SKM-1 (cell line): Measurements from ENCODE around the gene PHF13.

Experiments used
- DNase-seq: peaks from one replicate; lab custom pipeline; 2025; ENCODE audit not compliant: unreplicated experiment; lab: John Stamatoyannopoulos, UW

Gene PHF13

DNA sequence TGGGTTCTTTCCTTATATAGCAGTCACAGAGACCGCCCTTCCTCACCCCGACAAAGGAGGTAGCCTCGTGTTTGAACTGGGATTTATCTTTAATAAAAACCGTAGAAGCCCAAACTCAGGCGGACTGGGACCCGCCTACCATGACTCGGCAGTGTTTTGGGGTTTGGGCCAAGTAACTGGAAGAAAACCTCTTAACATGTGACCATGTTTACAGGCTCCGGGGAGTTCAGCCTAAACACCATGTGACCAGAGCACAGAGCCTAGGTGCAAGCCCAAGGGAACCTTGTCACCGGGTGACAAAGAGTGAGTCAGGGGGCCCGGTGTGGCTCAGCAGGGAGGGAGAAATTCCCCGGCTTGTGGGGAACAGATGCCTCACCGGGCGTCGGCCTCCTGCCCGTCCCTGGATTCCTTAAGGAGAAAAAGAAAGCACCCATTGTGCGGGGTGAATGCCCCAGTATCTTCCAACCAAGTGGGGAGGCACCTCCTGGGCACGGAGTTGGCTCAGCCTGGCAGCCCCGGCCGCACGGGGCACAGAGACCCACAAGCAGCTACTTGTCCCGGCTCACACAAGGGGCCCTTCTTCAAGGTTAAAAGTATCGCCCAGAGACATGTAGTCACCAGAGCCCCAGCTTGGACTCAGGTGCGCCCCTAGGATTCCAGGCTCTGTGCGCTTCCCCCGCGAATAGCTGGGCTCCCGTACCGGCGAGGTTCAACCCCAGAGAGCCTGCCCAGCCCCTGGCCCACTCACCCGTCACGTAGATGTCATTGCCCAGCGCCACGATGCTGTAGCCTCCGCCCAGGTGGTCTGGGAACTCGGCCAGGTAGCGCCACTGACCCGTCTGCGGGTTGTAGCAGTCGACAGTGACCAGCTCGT lies 12.2 kb upstream of the PHF13 start:
- peak; percentile 22 for DNase-seq

GRCh38 chr1:6601923-6602668 lies 11.4 kb upstream of the PHF13 start:
- DNase-seq = no peak

DNA sequence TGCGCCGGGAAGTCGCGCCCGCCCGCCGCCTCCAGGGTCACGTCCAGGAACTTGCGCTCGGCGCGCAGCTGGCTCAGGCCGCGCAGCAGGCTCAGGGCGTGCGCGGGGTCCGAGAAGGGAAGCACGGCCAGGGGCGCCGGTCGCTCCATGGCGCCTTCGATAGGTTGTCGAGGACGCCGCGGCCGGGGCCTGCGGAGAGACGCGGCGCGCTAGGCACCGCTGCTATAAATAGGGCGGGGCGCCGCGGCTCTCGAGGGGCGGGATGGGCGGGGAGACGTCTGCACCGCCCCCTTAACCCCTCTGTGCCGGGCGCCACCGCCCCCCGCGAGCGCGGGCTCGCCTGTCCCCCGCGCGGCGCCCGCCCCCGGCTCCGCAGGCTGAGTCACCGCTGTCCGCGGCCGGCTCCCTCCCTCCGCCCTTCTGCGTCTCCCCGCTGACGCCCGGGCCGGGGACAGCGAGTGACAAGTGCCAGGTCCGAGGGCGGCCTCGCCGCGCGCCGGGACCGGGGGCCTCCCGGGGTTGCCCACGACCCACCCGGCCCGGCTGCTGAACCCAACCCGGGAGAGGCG lies 10.8 kb upstream of the PHF13 start, which contains the start of gene KLHL21:
KLHL21 (minus strand) TSS at position 201 of the 569 bp plus-strand sequence; CDS start at position 149, 52 bp downstream.
- DNase-seq = peak; percentile 70

DNA sequence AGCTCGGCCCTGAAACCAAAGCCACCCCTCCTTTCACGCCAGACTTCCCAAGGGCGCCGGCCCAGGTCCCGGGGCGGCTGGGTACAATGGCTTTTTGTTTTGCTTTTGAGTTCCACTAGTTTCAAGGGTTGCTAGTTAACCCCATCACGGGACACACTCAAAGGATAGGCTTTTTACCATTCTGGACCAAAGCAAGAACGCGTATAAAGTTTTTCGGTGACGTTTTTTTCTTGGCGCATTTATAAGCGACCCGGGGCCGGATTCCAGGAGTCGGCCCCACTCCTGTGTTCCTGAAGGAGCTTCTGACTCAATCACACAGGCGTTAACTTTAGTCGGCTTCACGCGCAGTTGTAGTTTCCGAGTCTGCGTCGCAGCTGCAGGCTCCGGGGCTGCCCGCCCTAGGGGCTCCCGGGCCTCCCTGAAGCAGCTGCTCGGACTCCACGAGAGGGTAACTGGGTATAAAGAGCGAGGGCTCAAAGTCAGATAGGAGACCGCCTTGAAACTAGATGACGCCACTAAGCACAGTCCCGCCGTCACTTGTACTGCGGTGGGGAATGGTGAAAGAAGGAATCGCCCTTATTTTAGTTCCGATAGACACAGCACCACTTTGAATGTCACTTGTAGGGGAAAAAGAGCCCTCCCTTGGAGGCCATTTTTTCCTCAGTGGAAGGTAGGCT lies 10.2 kb upstream of the PHF13 start:
- DNase-seq = no peak

- DNase-seq = no peak
Measured at GRCh38 chr1:6603915-6604558, 9.5 kb upstream of the PHF13 start.

GRCh38 chr1:6612641-6613360 lies 730 bp upstream of the PHF13 start:
- no peak for DNase-seq

DNA sequence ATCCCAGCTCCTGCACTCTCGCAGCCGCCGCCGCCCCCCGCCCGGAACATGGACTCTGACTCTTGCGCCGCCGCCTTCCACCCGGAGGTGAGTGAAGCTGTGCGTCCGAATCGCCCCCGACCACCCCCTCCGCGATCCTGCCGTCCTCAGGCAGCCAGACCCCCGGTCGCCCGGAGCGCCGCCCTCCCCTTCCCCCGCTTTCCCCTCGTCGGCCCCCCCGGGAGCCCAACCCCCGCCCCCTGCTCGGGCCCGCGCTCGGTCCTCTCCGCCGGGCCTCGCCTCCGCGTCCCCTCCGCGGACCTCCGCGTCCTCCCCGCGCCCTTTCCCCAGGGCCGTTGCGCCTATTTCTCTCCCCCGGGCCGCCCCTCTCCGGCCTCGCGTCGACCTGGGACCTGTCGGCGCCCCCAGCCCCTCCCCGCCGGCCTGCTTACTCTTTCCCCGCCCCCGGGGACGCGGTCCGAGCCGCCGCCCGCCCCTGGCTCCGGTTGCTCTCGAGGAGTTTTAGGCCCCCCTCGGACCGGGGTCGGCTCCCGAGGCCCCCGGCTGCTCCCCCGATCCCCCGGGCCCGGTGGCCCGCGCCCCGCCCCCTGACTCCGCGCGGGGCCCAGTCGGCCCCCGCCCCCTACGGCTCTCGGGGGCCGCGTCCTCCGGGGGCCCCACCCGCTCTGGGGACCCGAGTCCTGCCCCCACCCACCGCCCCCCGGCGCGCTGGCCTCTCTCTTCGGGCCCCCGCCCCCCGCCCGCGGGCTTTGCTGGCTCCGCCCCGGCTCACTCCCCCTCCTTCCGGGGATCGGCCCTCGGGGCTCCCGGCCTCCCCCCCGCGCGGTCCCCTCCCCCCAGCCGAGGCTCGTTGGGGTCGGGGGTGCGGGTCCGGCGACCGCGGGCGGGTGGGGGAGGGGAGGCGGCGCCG lies 743 bp downstream of the PHF13 start:
- DNase-seq = no peak

- no peak for DNase-seq
Measured at GRCh38 chr1:6614929-6615785, 1.6 kb downstream of the PHF13 start.

GRCh38 chr1:6619045-6619444 lies 5.5 kb downstream of the PHF13 start:
- no peak for DNase-seq

DNA sequence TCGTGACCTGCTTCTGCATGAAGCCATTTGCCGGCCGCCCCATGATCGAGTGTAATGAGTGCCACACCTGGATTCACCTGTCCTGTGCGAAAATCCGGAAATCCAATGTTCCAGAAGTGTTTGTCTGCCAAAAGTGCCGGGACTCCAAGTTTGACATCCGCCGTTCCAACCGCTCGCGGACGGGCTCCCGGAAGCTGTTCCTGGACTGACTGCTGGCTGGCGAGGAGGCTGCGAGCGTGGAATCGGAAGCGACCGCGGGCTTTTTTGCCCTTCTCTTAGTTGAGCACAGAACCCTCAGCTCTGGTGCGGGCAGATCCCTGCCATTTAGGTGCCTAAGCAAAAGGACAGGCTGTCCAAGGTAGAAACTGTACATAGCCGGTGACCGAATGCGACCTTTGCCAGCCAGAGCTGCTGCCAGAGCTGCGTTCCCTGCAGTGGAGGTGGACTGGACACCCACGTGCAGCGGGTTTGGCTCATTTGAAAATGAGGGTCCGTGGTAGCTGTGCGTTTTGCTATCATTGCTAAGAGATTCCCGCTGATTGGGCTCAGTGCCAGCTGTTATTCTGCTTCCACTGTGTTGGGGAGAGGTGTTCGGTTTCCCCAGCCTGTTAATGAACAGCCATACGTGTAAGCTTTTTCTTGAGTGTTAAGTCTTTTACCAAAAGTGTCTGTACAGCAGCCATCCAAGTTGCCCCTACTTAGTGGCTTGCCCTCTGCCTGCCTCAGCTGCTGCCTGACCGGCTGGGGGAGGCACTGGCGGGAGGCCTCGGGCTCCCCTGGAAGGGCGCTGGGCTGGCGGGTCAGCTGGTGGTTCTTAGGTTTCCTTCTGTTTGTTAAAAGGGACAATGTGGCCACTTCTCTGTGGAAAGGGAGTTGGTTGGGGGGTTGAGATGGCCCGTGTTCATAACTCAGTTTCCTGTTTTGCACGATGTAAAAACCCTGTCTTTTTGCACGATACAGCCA lies 8.2 kb downstream of the PHF13 start:
- DNase-seq = no peak

DNA sequence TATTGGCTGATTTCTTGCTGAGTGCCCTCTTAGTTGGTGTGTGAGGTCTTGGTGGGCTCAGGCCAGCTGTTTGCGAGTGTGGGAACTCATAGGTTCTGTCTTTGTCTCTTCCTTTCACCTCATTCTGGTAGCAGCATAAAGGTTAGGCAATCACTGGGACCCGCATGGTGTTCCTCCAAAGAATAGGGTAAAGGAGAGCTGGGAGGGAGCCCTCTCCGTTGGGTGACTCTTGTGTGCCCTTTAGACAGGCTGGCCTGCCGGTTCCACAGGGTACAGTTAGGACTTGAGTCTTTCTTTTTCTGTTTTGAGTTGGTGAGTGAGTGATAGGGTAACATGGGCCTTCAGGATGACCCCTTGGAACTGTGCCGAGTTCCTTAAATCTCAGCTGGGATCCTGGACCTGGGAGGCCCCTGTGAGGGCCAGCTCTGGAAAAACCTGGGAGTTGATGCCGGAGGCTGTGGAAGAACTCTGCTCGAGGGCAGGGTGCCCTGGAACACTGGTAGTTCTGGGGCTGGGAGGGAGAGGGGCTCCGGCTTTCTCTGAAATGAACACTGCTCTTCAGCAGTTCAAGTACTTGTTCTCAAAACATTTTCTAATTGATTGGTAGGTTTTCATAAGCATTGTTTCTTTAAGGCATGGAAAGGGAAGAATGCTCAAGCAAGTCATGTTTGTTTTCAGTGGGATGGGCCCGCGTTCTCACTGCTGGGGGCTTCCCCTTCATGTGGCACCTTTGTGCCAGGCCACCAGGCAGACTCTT lies 9.0 kb downstream of the PHF13 start:
- no peak for DNase-seq

DNA sequence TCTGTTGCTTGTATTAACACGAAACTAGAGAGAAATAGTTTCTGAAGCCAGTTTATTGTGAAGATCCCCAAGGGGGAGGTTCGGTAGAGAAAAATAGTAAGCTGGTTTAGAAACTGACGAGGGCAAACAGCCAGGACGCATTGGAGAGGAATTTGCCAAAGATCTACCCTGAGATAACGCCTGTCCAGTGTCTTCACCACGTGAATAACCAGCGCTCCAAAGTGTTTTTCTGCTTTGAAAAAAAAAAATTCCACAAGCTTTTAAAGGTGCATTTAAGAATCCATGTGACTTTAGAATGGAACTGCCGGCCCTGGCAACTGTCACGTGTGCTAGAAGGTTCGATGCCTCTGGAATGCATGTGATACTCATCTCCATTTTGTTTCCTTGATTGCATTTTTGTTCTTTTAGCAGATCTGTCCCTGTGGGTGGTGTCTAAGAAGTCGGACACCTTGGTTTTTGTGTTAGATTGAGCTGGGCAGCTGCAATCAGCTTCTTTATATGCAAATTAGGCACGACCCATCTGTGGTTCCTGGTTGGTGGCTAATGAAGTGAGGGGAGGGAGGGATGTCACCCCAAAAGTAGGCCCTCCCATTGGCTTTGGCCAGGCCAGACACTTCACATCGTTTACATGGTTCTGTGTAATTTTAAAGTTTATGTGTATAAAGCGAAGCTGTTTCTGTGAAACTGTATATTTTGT lies 9.9 kb downstream of the PHF13 start:
- DNase-seq = no peak

GRCh38 chr1:6624710-6625583 lies 11.4 kb downstream of the PHF13 start, which contains the start of gene THAP3:
TSS of gene THAP3 (plus strand) at chr1:6624868. CDS start at chr1:6625219, 351 bp downstream.
- no peak for DNase-seq

DNA sequence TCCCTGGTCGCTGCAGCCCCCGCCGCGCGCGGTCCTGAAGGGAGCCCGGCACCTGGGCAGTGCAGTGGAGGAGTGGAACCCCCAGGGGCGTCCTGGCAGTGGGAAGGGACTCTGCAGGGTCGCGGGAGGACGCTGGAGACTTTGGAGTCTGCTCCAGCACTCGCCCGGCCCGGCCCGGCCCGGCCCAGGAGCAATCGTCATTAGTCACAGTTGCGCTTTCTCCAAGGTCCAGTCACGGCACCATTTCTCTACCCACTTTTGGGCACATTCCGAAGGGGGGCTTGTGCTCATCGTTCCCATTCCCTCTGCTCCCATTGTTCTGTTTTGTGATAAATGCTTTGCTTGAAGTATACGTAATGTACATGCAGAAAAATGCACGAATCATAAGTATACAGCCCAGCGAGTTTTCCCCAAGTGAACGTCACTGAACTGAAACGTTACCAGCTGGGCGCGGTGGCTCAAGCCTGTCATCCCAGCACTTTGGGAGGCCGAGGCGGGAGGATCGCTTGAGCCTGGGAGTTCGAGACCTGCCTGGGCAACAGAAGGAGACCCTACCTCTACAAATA lies 12.1 kb downstream of the PHF13 start:
- DNase-seq = no peak
